ENCODE results near the gene PCOLCE2. TPM values are rescaled to one million over a fixed set of nuclear protein-coding genes. Genes with fewer than 3 reads are reported as not detected.

Gene PCOLCE2
- polyA plus RNA-seq, 3 donors: 4.5 to 6.5 (median 5.1) TPM

GRCh38 chr3:142817356-142817755, 71.5 kb downstream of the PCOLCE2 start:
- DNase-seq: no peak

GRCh38 chr3:142815803-142816202, 73.1 kb downstream of the PCOLCE2 start:
- DNase-seq: no peak

- no peak for DNase-seq
Observed at GRCh38 chr3:142809259-142809658, 79.6 kb downstream of the PCOLCE2 start.

GRCh38 chr3:142808103-142808917, 80.6 kb downstream of the PCOLCE2 start:
- no peak for DNase-seq

- no peak for DNase-seq
Observed at GRCh38 chr3:142802891-142803290, 86.0 kb downstream of the PCOLCE2 start.

GRCh38 chr3:142801746-142802145, 87.1 kb downstream of the PCOLCE2 start:
- no peak for DNase-seq

- DNase-seq: no peak
Observed at GRCh38 chr3:142796823-142797222, 92.1 kb downstream of the PCOLCE2 start.

GRCh38 chr3:142795332-142795731, 93.6 kb downstream of the PCOLCE2 start:
- no peak for DNase-seq

GRCh38 chr3:142794508-142794907, 94.4 kb downstream of the PCOLCE2 start:
- DNase-seq: no peak

GRCh38 chr3:142787719-142788118, 101.2 kb downstream of the PCOLCE2 start:
- no peak for DNase-seq

- DNase-seq: no peak
Observed at GRCh38 chr3:142785996-142786395, 102.9 kb downstream of the PCOLCE2 start.

GRCh38 chr3:142784228-142784627, 104.7 kb downstream of the PCOLCE2 start:
- DNase-seq: no peak

GRCh38 chr3:142782616-142783015, 106.3 kb downstream of the PCOLCE2 start:
- no peak for DNase-seq

GRCh38 chr3:142779591-142779990, 109.3 kb downstream of the PCOLCE2 start:
- DNase-seq: no peak

- no peak for DNase-seq
Observed at GRCh38 chr3:142778541-142778940, 110.3 kb downstream of the PCOLCE2 start.

- DNase-seq: no peak
Observed at GRCh38 chr3:142777927-142778326, 111.0 kb downstream of the PCOLCE2 start.

- DNase-seq: no peak
Observed at GRCh38 chr3:142768338-142768737, 120.5 kb downstream of the PCOLCE2 start.

Other genes with a start within 250 kb of the PCOLCE2 start
- gene TRPC1, start 165.0 kb downstream of the PCOLCE2 start, polyA plus RNA-seq (ENCODE audit: insufficient read length in 3 of 3): 10 to 100 TPM in 2 of 3 donors, 1 to 10 TPM in 1; 9.6 to 13.7 (median 12.9) TPM
- under 1 TPM; 0.45 to 0.93 (median 0.68) TPM for gene PAQR9, start 74.6 kb upstream of the PCOLCE2 start, polyA plus RNA-seq (ENCODE audit: insufficient read length in 3 of 3)
- 100 to 1,000 TPM; 133 to 167 (median 160) TPM for gene U2SURP, start 112.5 kb upstream of the PCOLCE2 start, polyA plus RNA-seq (ENCODE audit: insufficient read length in 3 of 3)
- gene CHST2, start 230.7 kb upstream of the PCOLCE2 start, polyA plus RNA-seq (ENCODE audit: insufficient read length in 3 of 3): 10 to 100 TPM; 23.7 to 39.3 (median 27.4) TPM